PC-3 (cell line): ENCODE results near the gene ABLIM2. TPM values are rescaled to one million over a fixed set of nuclear protein-coding genes. Genes with fewer than 3 reads are reported as not detected.

Experiments used
- ATAC-seq: fragments of 200-7000 bp; cut with Tn5 transposase; 2 replicates; pipeline ENCODE4 v1.9.1; 2020; ENCODE audit warnings: mild to moderate bottlenecking, moderate library complexity
- BruUV-seq: library from RNA; stranded (reverse); fragments of 400-500 nt; replicated peaks from 2 replicates; lab custom pipeline; 2021; lab: Mats Ljungman, UMichigan
- CTCF ChIA-PET: fragments of 300-600 bp; sonication (Branson Sonifier 250); formaldehyde crosslinking; loops from one replicate; lab custom pipeline; 2022; ENCODE audit warnings: antibody characterized with exemption; lab: Charles Lee
- POLR2A ChIA-PET: fragments of 300-600 bp; sonication (Branson Sonifier 250); formaldehyde crosslinking; loops from one replicate; lab custom pipeline; 2022; ENCODE audit warnings: antibody characterized with exemption; ENCODE audit not compliant: unreplicated experiment; lab: Charles Lee
- DNase-seq: peaks from one replicate; pipeline ENCODE4 v3.0.0-alpha.2; 2015
- H2AFZ ChIP-seq: fragments of 300-600 bp; sonication (generic); 2 replicates; pipeline ENCODE4 v1.6.0; 2016; ENCODE audit warnings: antibody characterized with exemption, low read length
- H3F3A ChIP-seq: fragments of 300-600 bp; sonication (generic); one replicate; pipeline ENCODE4 v1.6.0; 2017; ENCODE audit warnings: antibody characterized with exemption, low read length, control low read depth, mild to moderate bottlenecking; ENCODE audit not compliant: unreplicated experiment
- H3K27ac ChIP-seq: fragments of 300-600 bp; sonication (generic); 2 replicates; pipeline ENCODE4 v1.5.1; 2016; ENCODE audit warnings: mild to moderate bottlenecking, low read length
- H3K27me3 ChIP-seq: fragments of 300-600 bp; sonication (generic); 2 replicates; pipeline ENCODE4 v1.6.1; 2016; ENCODE audit warnings: low read length, mixed read lengths
- H3K36me3 ChIP-seq: fragments of 300-600 bp; sonication (generic); 2 replicates; pipeline ENCODE4 v1.6.1; 2016; ENCODE audit warnings: low read depth, mixed run types, low read length, mixed read lengths
- H3K4me1 ChIP-seq: fragments of 300-600 bp; sonication (generic); 2 replicates; pipeline ENCODE4 v1.5.1; 2016; ENCODE audit warnings: low read length; ENCODE audit not compliant: insufficient read depth
- H3K4me2 ChIP-seq: fragments of 300-600 bp; sonication (generic); 2 replicates; pipeline ENCODE4 v1.6.0; 2016; ENCODE audit warnings: low read length
- H3K4me3 ChIP-seq: fragments of 300-600 bp; sonication (generic); 2 replicates; pipeline ENCODE4 v1.5.1; 2016; ENCODE audit warnings: mild to moderate bottlenecking, low read length, mixed read lengths
- H3K79me2 ChIP-seq: fragments of 300-600 bp; sonication (generic); 2 replicates; pipeline ENCODE4 v1.6.1; 2017; ENCODE audit warnings: low read length, mixed read lengths
- H3K9ac ChIP-seq: fragments of 300-600 bp; sonication (generic); 2 replicates; pipeline ENCODE4 v1.6.0; 2016; ENCODE audit warnings: mild to moderate bottlenecking, low read length
- H3K9me2 ChIP-seq: fragments of 300-600 bp; sonication (generic); replicated peaks from 2 replicates; pipeline ENCODE4 v1.6.1; 2016; ENCODE audit warnings: mixed run types, low read length, mixed read lengths
- H3K9me3 ChIP-seq: fragments of 300-600 bp; sonication (generic); 2 replicates; pipeline ENCODE4 v1.6.1; 2016; ENCODE audit warnings: low read length, mixed read lengths
- H4K20me1 ChIP-seq: fragments of 300-600 bp; sonication (generic); 2 replicates; pipeline ENCODE4 v1.6.1; 2016; ENCODE audit warnings: low read length, mixed read lengths
- CTCF ChIP-seq: fragments of 300-600 bp; sonication (generic); conservative IDR thresholded peaks from 2 replicates; pipeline ENCODE4 v1.5.1; 2017; ENCODE audit warnings: antibody characterized with exemption, low read depth, mild to moderate bottlenecking, low read length
- EZH2 ChIP-seq: fragments of 300-600 bp; sonication (generic); IDR thresholded peaks from one replicate; pipeline ENCODE4 v1.6.1; 2017; ENCODE audit warnings: antibody characterized with exemption, mild to moderate bottlenecking, low read length; ENCODE audit not compliant: unreplicated experiment
- EZH2phosphoT487 ChIP-seq: fragments of 300-600 bp; sonication (generic); IDR thresholded peaks from 2 replicates; pipeline ENCODE4 v1.6.1; 2018; ENCODE audit warnings: mild to moderate bottlenecking, antibody characterized with exemption, low read length, borderline replicate concordance
- intact Hi-C: fragments of 100-400 bp; cut with micrococcal nuclease; formaldehyde crosslinking; loops from 2 replicates; pipeline ENCODE4 v1.9.0; 2023
- total RNA-seq: library from RNA; depleted of rRNA; stranded (reverse); fragments of >200 nt; gene quantifications from 2 replicates; pipeline ENCODE4 v1.2.3, GENCODE V29; 2014

The ABLIM2 gene
- total RNA-seq, 1 experiment from 2014 or later, result 3.2 TPM

DNA sequence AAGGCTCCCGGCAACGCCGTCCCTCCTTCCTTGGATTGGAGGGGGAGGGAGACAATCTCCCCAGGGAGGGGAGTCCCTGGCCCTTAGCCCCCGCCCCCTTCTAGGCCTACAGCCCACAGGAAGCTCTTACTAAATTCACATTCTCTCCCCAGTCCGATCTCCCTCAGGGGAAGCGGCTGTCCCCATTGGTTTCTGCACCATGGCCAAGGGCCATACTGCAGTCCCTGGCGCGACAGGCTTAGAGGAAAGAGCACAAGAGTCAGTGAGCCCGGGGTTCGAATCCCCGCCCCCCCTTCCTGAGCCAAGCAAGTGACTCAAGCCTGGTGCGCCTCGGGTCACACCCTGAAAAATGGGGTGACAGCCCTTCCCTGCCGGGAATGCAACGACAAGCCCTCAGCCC lies 1.1 kb downstream of the ABLIM2 start:
- no peak overlapping the region for H3K9ac ChIP-seq
- H2AFZ ChIP-seq, result no peak overlapping the region
- DNase-seq, result no peak
- peak overlapping the region; percentile 70 for H3K4me3 ChIP-seq
- no peak overlapping the region for H3K27ac ChIP-seq
- intact Hi-C loops, result no loop called here
- H3K27me3 ChIP-seq, result no peaks in the 10 kb centered on the region
- H4K20me1 ChIP-seq, result no peaks in the 10 kb centered on the region
- no peak for ATAC-seq
- TF ChIP-seq EZH2phosphoT487, result no peak
- TF ChIP-seq CTCF, result no peak
- TF ChIP-seq EZH2, result no peak
- ChIA-PET POLR2A (no interaction called here), CTCF (no interaction called here)
- H3K4me2 ChIP-seq, result peak overlapping the region; percentile 93
- no peaks in the 10 kb centered on the region for H3K79me2 ChIP-seq
- H3K4me1 ChIP-seq, result no peaks in the 10 kb centered on the region; the same call in 1 of the 2 replicates
- no peaks in the 10 kb centered on the region for H3K36me3 ChIP-seq
- no peaks in the 10 kb centered on the region for H3K9me3 ChIP-seq
- no peaks in the 10 kb centered on the region for H3F3A ChIP-seq
- no peaks in the 10 kb centered on the region for H3K9me2 ChIP-seq
- BruUV-seq, result no TSS peak

- CTCF ChIA-PET, result no interaction called here
- Histone ChIP-seq H3K36me3 (no peaks in the 10 kb centered on the region), H3F3A (no peaks in the 10 kb centered on the region), H3K79me2 (no peaks in the 10 kb centered on the region), H3K4me1 (no peaks in the 10 kb centered on the region; the same call in 1 of the 2 replicates), H3K9me3 (no peaks in the 10 kb centered on the region), H4K20me1 (no peaks in the 10 kb centered on the region), H3K9ac (no peak overlapping the region), H3K27ac (no peak overlapping the region), H3K9me2 (no peaks in the 10 kb centered on the region), H3K4me3 (no peak overlapping the region), H3K27me3 (no peaks in the 10 kb centered on the region), H2AFZ (no peak overlapping the region), H3K4me2 (no peak overlapping the region)
- ATAC-seq (no peak), DNase-seq (no peak)
- intact Hi-C loops, result no loop called here
- TF ChIP-seq EZH2phosphoT487 (no peak), EZH2 (no peak), CTCF (no peak)
- POLR2A ChIA-PET, result no interaction called here
- no TSS peak for BruUV-seq
Observed at GRCh38 chr4:8156617-8157016, 2.0 kb downstream of the ABLIM2 start.

- Histone ChIP-seq H3F3A (no peaks in the 10 kb centered on the region), H3K9ac (no peak overlapping the region), H3K79me2 (no peaks in the 10 kb centered on the region), H4K20me1 (no peaks in the 10 kb centered on the region), H3K9me3 (no peaks in the 10 kb centered on the region), H3K4me3 (no peak overlapping the region), H3K36me3 (no peaks in the 10 kb centered on the region), H3K4me1 (no peaks in the 10 kb centered on the region; the same call in 1 of the 2 replicates), H3K9me2 (no peaks in the 10 kb centered on the region), H2AFZ (no peak overlapping the region), H3K27ac (no peak overlapping the region), H3K27me3 (no peaks in the 10 kb centered on the region), H3K4me2 (no peak overlapping the region)
- no peak for DNase-seq
- BruUV-seq, result no TSS peak
- ATAC-seq, result no peak
- POLR2A ChIA-PET, result no interaction called here
- TF ChIP-seq CTCF, result no peak
- no peak for TF ChIP-seq EZH2
- no peak for TF ChIP-seq EZH2phosphoT487
- intact Hi-C loops, result no loop called here
- CTCF ChIA-PET, result no interaction called here
Observed at GRCh38 chr4:8155660-8156421, 2.8 kb downstream of the ABLIM2 start.
